SJSA1 (cell line): Measurements from ENCODE around the gene TCEAL4. TPM values are rescaled to one million over a fixed set of nuclear protein-coding genes. Genes with fewer than 3 reads are reported as not detected.

Experiments
- total RNA-seq: library from RNA; depleted of rRNA; stranded (reverse); fragments of >200 nt; shearing (Covaris generic); gene quantifications from 2 replicates; pipeline ENCODE4 v1.2.3, GENCODE V29; 2014; rRNA removed

The TCEAL4 gene
- total RNA-seq, 1 experiment from 2014 or later: 50.6 TPM

Other genes starting within 250 kb of the TCEAL4 start
- 171 and 277 TPM in 2 replicates for gene TCEAL9, start 229.0 kb upstream of the TCEAL4 start, total RNA-seq
- 303 and 319 TPM in 2 replicates for gene BEX3, start 209.0 kb upstream of the TCEAL4 start, total RNA-seq
- 0.11 and 0.19 TPM in 2 replicates for gene RAB40A, start 66.0 kb upstream of the TCEAL4 start, total RNA-seq
- gene TCEAL3, start 22.4 kb downstream of the TCEAL4 start, total RNA-seq: 21.0 and 30.5 TPM in 2 replicates
- 21.5 and 42.7 TPM in 2 replicates for gene TCEAL1, start 43.5 kb downstream of the TCEAL4 start, total RNA-seq
- gene MORF4L2, start 101.2 kb downstream of the TCEAL4 start, total RNA-seq: 806 and 914 TPM in 2 replicates
- gene TMEM31, start 125.4 kb downstream of the TCEAL4 start, total RNA-seq: not detected in 2 replicates
- not detected in 2 replicates for gene PLP1, start 191.3 kb downstream of the TCEAL4 start, total RNA-seq
- 0.50 and 1.7 TPM in 2 replicates for gene RAB9B, start 246.7 kb downstream of the TCEAL4 start, total RNA-seq